22Rv1 (cell line): ENCODE results near the gene SPG7.

Experiments
- CTCF ChIP-seq: fragments of 450-650 bp; IDR thresholded peaks from 2 replicates; pipeline ENCODE4 v1.5.1; 2017; ENCODE audit warnings: mild to moderate bottlenecking
- ZFX ChIP-seq: fragments of 450-650 bp; IDR thresholded peaks from 2 replicates; pipeline ENCODE4 v1.6.1; 2017; ENCODE audit warnings: antibody characterized with exemption, borderline replicate concordance

GRCh38 chr16:89484923-89485679 is 23.1 kb upstream of the SPG7 start:
- no peak for TF ChIP-seq CTCF
- no peak for TF ChIP-seq ZFX
